ENCODE results near the gene CSF2RB. TPM values are rescaled to one million over a fixed set of nuclear protein-coding genes. Genes with fewer than 3 reads are reported as not detected.

Gene CSF2RB
- total RNA-seq, 1 donor from 2014 or later, result 9.2 TPM

GRCh38 chr22:36921309-36922104, 8.1 kb downstream of the CSF2RB start:
- no peak for DNase-seq

- peak; percentile 34 for DNase-seq
Measured at GRCh38 chr22:36922105-36922608, 8.7 kb downstream of the CSF2RB start.

GRCh38 chr22:36922711-36923110, 9.3 kb downstream of the CSF2RB start:
- DNase-seq, result no peak

- no peak for DNase-seq
Measured at GRCh38 chr22:36923131-36923788, 9.8 kb downstream of the CSF2RB start.

- no peak for DNase-seq
Measured at GRCh38 chr22:36924151-36924698, 10.8 kb downstream of the CSF2RB start.

- no peak for DNase-seq
Measured at GRCh38 chr22:36925388-36926290, 12.2 kb downstream of the CSF2RB start.

GRCh38 chr22:36926309-36926708, 12.9 kb downstream of the CSF2RB start:
- DNase-seq, result no peak

GRCh38 chr22:36926721-36927435, 13.4 kb downstream of the CSF2RB start:
- no peak for DNase-seq

- no peak for DNase-seq
Measured at GRCh38 chr22:36927671-36928070, 14.2 kb downstream of the CSF2RB start.

- DNase-seq, result no peak
Measured at GRCh38 chr22:36928196-36928595, 14.8 kb downstream of the CSF2RB start.

- DNase-seq, result no peak
Measured at GRCh38 chr22:36928786-36929535, 15.5 kb downstream of the CSF2RB start.

- DNase-seq, result no peak
Measured at GRCh38 chr22:36929621-36930020, 16.2 kb downstream of the CSF2RB start.

GRCh38 chr22:36930041-36930935, 16.9 kb downstream of the CSF2RB start:
- no peak for DNase-seq

GRCh38 chr22:36931446-36931845, 18.0 kb downstream of the CSF2RB start:
- DNase-seq, result no peak

- DNase-seq, result no peak
Measured at GRCh38 chr22:36933629-36934417, 20.4 kb downstream of the CSF2RB start.

GRCh38 chr22:36934418-36935312, 21.2 kb downstream of the CSF2RB start:
- no peak for DNase-seq

GRCh38 chr22:36935313-36935610, 21.8 kb downstream of the CSF2RB start:
- no peak for DNase-seq

- DNase-seq, result no peak
Measured at GRCh38 chr22:36935694-36936093, 22.3 kb downstream of the CSF2RB start.
